ENCODE results near the gene SHROOM3.
A peak's percentile ranks its signal among the peaks of the same experiment; 100 is the strongest.

- TF ChIP-seq POLR2AphosphoS5 (IDR thresholded peaks at IDR 0.05) (peak in 1 of 3 donors; percentile 23), POLR2A (IDR thresholded peaks at IDR 0.05) (no peak), CTCF (IDR thresholded peaks at IDR 0.05) (no peak)
These were observed 252.9 kb downstream of the SHROOM3 start for GRCh38 chr4:76687746-76688448.

All from stomach (tissue), 4 donors.